Endodermal cell (in vitro differentiated cells): ENCODE measurements around the gene SLC5A12. TPM values are rescaled to one million over a fixed set of nuclear protein-coding genes. Genes with fewer than 3 reads are reported as not detected.
"Not testable (repeated sequence)": the region's sequence is repeated elsewhere in the genome, so short reads cannot be mapped to it uniquely, and the experiment has no call there.

Experiments used
- DNase-seq: peaks from one replicate; pipeline ENCODE4 v3.0.0-alpha.2; 2017
- H3K27ac ChIP-seq: 2 replicates; pipeline ENCODE4 v1.5.1; 2013; ENCODE audit warnings: mild to moderate bottlenecking, low read depth, low read length, moderate library complexity
- H3K27me3 ChIP-seq: 2 replicates; pipeline ENCODE4 v1.6.1; 2013; ENCODE audit warnings: mild to moderate bottlenecking, low read length, moderate library complexity; ENCODE audit not compliant: insufficient read depth, control insufficient read depth, poor library complexity, severe bottlenecking
- H3K36me3 ChIP-seq: 2 replicates; pipeline ENCODE4 v1.7.0; 2013; ENCODE audit warnings: mild to moderate bottlenecking, low read length, moderate library complexity; ENCODE audit not compliant: control insufficient read depth, insufficient read depth
- H3K4me1 ChIP-seq: one replicate; pipeline ENCODE4 v1.7.0; 2013; ENCODE audit warnings: low read length; ENCODE audit not compliant: control insufficient read depth, insufficient read depth
- H3K4me3 ChIP-seq: 2 replicates; pipeline ENCODE4 v1.5.1; 2013; ENCODE audit warnings: mild to moderate bottlenecking, low read length, moderate library complexity
- H3K9ac ChIP-seq: 2 replicates; pipeline ENCODE4 v1.6.1; 2013; ENCODE audit warnings: mild to moderate bottlenecking, low read length, moderate library complexity; ENCODE audit not compliant: poor library complexity, severe bottlenecking; ENCODE audit errors: extremely low read depth
- H3K9me3 ChIP-seq: 2 replicates; pipeline ENCODE4 v1.6.1; 2013; ENCODE audit warnings: mild to moderate bottlenecking, low read length, moderate library complexity; ENCODE audit not compliant: control insufficient read depth
- H3K27ac Mint-ChIP-seq: 2 replicates; pipeline ENCODE4 v1.8.0; 2020; ENCODE audit warnings: mixed read lengths
- H3K27me3 Mint-ChIP-seq: 2 replicates; pipeline ENCODE4 v1.8.0; 2021; ENCODE audit warnings: mild to moderate bottlenecking, mixed read lengths; ENCODE audit not compliant: insufficient read depth
- H3K36me3 Mint-ChIP-seq: 2 replicates; pipeline ENCODE4 v1.8.0; 2020; ENCODE audit warnings: low read depth, mixed read lengths
- H3K4me1 Mint-ChIP-seq: 2 replicates; pipeline ENCODE4 v1.8.0; 2020; ENCODE audit warnings: mixed read lengths
- H3K4me3 Mint-ChIP-seq: 2 replicates; pipeline ENCODE4 v1.8.0; 2020; ENCODE audit warnings: mild to moderate bottlenecking, moderate library complexity, mixed read lengths
- H3K9me3 Mint-ChIP-seq: 2 replicates; pipeline ENCODE4 v1.8.0; 2020; ENCODE audit warnings: mild to moderate bottlenecking, mixed read lengths
- WGBS, 2 experiments: methylation state at CpG; one replicate each; pipeline versions ENCODE4 v1.1.5 to v1.1.7; 2013; ENCODE audit warnings: missing lambda C conversion rate in 2 of 2, mixed read lengths in 1 of 2; ENCODE audit not compliant: insufficient coverage in 1 of 2, insufficient read length in 1 of 2; 5-methylcytosine and 5-hydroxymethylcytosine counted together
- total RNA-seq, 2 donors: library from RNA; stranded (reverse); fragmentation: NEBNext Ultra II Directional in 1 of 2; extraction: Animal tissue kit (Norgen Biotek cat#: 25700) in 1 of 2; gene quantifications; 2 replicates in 1 of 2; 3 replicates in 1 of 2; pipeline ENCODE4 v1.2.1, GENCODE V29; 2021
- TF ChIP-seq, protein P1 (sequence below): fragments of 200-600 bp; sonication (generic); conservative IDR thresholded peaks from 2 replicates; pipeline ENCODE4 v1.5.0; 2021; ENCODE audit warnings: antibody characterized with exemption, mild to moderate bottlenecking

The SLC5A12 gene
- total RNA-seq, 2 donors from 2014 or later = 2.6 to 2.7 TPM

DNA sequence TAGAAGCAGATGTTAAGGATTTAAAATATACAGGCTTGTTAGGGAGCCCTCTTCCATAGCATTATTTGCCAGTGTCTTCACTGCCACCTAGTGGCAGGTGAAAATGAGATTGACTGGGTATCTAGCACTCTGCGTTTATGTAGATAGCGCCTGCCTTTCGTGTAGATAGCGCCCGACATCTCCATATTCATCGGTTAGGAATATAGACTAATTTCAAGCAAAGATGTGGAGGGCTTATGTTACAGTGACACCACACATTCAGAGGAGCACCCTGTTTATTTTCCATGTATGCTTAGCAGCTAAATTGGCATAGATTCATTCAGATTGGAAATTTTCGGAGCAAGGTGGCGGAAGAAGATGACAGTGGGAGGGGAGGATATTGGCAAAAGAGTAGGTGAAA lies 72.0 kb downstream of the SLC5A12 start:
- H3K36me3 Mint-ChIP-seq = no peaks in the 10 kb centered on the region
- Histone ChIP-seq H3K4me3 (no peak overlapping the region), H3K4me1 (no peaks in the 10 kb centered on the region), H3K27me3 (peaks cover 17% of the 10 kb centered on the region), H3K36me3 (no peaks in the 10 kb centered on the region), H3K9ac (no peak overlapping the region), H3K9me3 (no peaks in the 10 kb centered on the region), H3K27ac (no peak overlapping the region)
- TF ChIP-seq, protein P1, sequence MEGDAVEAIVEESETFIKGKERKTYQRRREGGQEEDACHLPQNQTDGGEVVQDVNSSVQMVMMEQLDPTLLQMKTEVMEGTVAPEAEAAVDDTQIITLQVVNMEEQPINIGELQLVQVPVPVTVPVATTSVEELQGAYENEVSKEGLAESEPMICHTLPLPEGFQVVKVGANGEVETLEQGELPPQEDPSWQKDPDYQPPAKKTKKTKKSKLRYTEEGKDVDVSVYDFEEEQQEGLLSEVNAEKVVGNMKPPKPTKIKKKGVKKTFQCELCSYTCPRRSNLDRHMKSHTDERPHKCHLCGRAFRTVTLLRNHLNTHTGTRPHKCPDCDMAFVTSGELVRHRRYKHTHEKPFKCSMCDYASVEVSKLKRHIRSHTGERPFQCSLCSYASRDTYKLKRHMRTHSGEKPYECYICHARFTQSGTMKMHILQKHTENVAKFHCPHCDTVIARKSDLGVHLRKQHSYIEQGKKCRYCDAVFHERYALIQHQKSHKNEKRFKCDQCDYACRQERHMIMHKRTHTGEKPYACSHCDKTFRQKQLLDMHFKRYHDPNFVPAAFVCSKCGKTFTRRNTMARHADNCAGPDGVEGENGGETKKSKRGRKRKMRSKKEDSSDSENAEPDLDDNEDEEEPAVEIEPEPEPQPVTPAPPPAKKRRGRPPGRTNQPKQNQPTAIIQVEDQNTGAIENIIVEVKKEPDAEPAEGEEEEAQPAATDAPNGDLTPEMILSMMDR = peak; percentile 89
- H3K27me3 Mint-ChIP-seq = peaks cover 9% of the 10 kb centered on the region
- peak; percentile 88 for DNase-seq
- no peak overlapping the region for H3K27ac Mint-ChIP-seq
- no peak overlapping the region for H3K4me3 Mint-ChIP-seq
- 39 to 44% methylated on average over 5 to 8 of the region's 8 CpGs for WGBS, 2 experiments
- no peaks in the 10 kb centered on the region for H3K4me1 Mint-ChIP-seq
- H3K9me3 Mint-ChIP-seq = no peaks in the 10 kb centered on the region

DNA sequence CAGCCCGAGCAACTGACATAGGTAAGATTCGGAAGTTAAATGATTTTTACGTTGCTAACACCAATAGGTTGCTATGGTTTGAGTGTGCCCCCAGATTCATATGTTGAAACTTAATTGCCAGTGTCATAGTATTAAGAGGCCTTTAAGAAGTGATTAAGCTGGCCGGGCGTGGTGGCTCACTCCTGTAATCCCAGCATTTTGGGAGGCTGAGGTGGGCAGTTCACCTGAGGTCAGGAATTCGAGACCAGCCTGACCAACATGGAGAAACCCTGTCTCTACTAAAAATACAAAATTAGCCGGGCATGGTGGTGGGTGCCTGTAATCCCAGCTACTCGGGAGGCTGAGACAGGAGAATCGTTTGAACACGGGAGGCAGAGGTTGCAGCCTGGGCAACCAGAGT lies 78.5 kb downstream of the SLC5A12 start:
- H3K4me3 Mint-ChIP-seq, H3K27me3 ChIP-seq, H3K27me3 Mint-ChIP-seq, H3K9me3 ChIP-seq, H3K36me3 Mint-ChIP-seq, H3K27ac ChIP-seq, H3K9ac ChIP-seq, H3K4me1 ChIP-seq, H3K27ac Mint-ChIP-seq, H3K36me3 ChIP-seq, H3K4me1 Mint-ChIP-seq, H3K9me3 Mint-ChIP-seq, DNase-seq, H3K4me3 ChIP-seq: not testable (repeated sequence)
- WGBS, 2 experiments = 89 to 95% methylated on average over 9 to 10 of the region's 10 CpGs

DNA sequence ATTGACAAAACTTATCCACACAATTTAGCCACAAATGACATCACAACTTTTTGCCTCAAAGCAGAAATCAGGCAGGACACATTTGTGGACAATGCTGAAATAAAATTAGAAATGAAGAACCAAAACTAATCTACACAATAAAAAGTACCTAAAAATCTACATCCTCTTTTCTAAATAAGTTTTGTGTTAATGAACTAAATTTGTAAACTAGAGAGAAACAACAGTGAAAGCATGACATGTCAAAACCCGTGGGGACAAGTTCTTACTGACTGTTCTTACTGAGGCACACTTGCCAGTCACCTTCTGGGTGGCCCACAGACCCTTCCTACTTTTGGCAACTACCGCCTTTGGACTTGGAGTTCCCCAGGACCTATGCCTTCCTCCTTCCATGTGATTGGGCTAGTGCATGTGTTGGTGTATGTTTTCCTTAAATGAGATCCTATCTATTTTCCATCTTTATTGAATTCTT lies 89.1 kb downstream of the SLC5A12 start:
- no peaks in the 10 kb centered on the region for H3K36me3 Mint-ChIP-seq
- no peak overlapping the region for H3K27ac Mint-ChIP-seq
- no peaks in the 10 kb centered on the region for H3K9me3 ChIP-seq
- no peaks in the 10 kb centered on the region for H3K4me1 Mint-ChIP-seq
- no peaks in the 10 kb centered on the region for H3K27me3 ChIP-seq
- no peak overlapping the region for H3K4me3 Mint-ChIP-seq
- H3K9ac ChIP-seq = no peak overlapping the region
- H3K27me3 Mint-ChIP-seq = no peaks in the 10 kb centered on the region
- WGBS, 2 experiments = 29% methylated on average over 2 of the region's 2 CpGs; no CpG with 5 or more reads in 1 of the 2 experiments
- TF ChIP-seq, protein P1 = no peak
- H3K4me1 ChIP-seq = no peaks in the 10 kb centered on the region
- DNase-seq = no peak
- H3K36me3 ChIP-seq = no peaks in the 10 kb centered on the region
- no peak overlapping the region for H3K4me3 ChIP-seq
- no peaks in the 10 kb centered on the region for H3K9me3 Mint-ChIP-seq
- H3K27ac ChIP-seq = no peak overlapping the region

DNA sequence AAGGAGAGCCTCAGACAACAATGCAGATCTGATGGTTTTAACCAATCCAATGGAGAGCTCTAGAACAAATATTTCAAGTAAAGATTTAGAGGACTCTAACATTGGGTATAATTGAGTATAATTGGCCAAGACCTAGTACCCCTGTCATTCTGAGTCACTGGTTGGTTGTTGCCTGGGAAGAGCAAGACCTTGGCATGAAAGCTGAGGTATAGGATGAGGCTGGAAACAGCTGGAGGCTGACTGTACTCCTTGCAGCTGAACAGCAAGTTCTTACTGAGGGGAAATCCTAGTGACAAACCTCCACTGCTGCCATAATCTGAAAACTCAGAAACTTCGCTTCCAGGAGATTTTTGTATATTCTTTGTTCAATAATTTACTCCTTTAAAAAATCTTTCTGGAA lies 95.5 kb downstream of the SLC5A12 start:
- H3K9ac ChIP-seq = no peak overlapping the region
- Mint-ChIP-seq H3K9me3 (no peaks in the 10 kb centered on the region), H3K27ac (no peak overlapping the region), H3K4me1 (no peaks in the 10 kb centered on the region), H3K36me3 (no peaks in the 10 kb centered on the region), H3K4me3 (no peak overlapping the region), H3K27me3 (no peaks in the 10 kb centered on the region)
- TF ChIP-seq, protein P1 = no peak
- no peaks in the 10 kb centered on the region for H3K27me3 ChIP-seq
- DNase-seq = no peak
- no peaks in the 10 kb centered on the region for H3K9me3 ChIP-seq
- H3K27ac ChIP-seq = no peak overlapping the region
- WGBS, 2 experiments = 90% methylated on average over 1 of the region's 1 CpG; no CpG with 5 or more reads in 1 of the 2 experiments
- H3K4me3 ChIP-seq = no peak overlapping the region
- H3K36me3 ChIP-seq = no peaks in the 10 kb centered on the region
- H3K4me1 ChIP-seq = no peaks in the 10 kb centered on the region
